ENCODE results near the gene PI4K2A.

GRCh38 chr10:97686301-97686961 lies 46.0 kb downstream of the PI4K2A start:
- TF ChIP-seq CTCF (IDR thresholded peaks at IDR 0.05; ENCODE audit: low read depth, low read length) (no peak), POLR2A (IDR thresholded peaks at IDR 0.05; ENCODE audit: extremely low read depth, insufficient read length) (no peak)

Measured in NB4 (cell line).